ENCODE measurements around the gene SGMS1.
A peak's percentile ranks its signal among the peaks of the same experiment; 100 is the strongest.

Gene SGMS1

DNA sequence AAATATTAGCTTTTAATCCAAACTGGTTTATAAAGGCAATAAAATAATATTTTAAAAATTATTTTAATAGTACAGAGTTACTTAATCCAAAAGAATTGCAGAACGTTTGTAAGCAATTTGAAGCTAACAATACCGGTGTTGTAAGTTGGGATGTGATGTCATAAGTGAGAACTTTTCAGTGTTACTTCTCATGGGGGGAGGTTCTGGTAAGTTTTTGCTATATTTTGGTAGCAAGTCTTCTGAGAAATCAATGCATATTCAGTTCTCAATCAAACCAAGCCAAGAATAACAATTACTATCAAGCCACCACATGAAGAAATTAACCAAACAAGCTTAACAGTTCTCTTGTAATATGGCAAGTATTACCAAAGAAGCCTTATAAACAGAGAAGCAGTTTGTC lies 225.4 kb downstream of the SGMS1 start:
- no peak for DNase-seq (ENCODE audit: low spot score)
- in situ Hi-C loops (cut with MboI; ENCODE audit: low pct_unique_long_range_greater_than_20kb, low sequenced_read_pairs, unreplicated experiment): no loop called here
- TF ChIP-seq, protein P1, sequence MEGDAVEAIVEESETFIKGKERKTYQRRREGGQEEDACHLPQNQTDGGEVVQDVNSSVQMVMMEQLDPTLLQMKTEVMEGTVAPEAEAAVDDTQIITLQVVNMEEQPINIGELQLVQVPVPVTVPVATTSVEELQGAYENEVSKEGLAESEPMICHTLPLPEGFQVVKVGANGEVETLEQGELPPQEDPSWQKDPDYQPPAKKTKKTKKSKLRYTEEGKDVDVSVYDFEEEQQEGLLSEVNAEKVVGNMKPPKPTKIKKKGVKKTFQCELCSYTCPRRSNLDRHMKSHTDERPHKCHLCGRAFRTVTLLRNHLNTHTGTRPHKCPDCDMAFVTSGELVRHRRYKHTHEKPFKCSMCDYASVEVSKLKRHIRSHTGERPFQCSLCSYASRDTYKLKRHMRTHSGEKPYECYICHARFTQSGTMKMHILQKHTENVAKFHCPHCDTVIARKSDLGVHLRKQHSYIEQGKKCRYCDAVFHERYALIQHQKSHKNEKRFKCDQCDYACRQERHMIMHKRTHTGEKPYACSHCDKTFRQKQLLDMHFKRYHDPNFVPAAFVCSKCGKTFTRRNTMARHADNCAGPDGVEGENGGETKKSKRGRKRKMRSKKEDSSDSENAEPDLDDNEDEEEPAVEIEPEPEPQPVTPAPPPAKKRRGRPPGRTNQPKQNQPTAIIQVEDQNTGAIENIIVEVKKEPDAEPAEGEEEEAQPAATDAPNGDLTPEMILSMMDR (IDR thresholded peaks at IDR 0.05; ENCODE audit: extremely low read depth, insufficient read depth, missing control alignments): no peak

DNA sequence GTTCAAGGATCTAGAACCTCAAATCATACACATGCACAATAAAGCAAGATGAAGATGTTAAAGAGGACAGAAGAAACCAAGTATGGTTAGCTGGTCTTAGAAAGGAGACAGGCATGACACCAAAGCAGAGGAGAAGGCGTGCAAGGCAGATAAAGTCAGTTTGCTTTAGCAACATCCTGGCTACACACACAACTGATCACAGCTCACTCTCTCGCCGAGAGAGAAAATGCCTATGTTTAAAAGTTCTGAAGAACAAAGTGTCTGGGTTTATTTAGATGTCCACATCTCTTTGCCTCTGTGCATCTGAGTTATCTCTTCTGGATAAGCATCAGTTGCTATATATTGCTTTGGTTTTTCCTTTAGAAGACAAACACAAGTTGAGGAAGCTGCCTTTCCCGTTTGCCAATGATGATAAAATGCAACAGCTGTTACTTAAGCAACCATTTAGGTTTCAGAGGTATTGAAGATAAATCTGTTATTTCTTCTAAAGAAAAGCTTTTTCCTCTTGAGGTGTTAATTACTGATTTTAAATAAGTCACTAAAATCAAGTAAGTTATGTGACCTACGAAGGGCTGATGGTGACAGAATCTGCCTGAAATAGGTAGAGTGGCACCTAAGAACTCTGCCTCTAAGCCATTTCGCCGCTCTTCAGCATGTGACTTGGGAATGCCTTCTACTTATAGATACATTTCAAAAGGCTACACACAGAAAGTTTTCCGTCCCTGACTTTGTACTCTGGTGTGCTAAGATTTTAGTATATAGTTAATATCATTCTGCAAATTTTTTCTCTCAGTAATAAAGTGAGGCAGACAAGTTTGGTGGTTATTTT lies 226.2 kb downstream of the SGMS1 start:
- TF ChIP-seq, protein P1 (IDR thresholded peaks at IDR 0.05; ENCODE audit: extremely low read depth, insufficient read depth, missing control alignments): no peak
- DNase-seq (ENCODE audit: low spot score): no peak
- in situ Hi-C loops (cut with MboI; ENCODE audit: low pct_unique_long_range_greater_than_20kb, low sequenced_read_pairs, unreplicated experiment): no loop called here

DNA sequence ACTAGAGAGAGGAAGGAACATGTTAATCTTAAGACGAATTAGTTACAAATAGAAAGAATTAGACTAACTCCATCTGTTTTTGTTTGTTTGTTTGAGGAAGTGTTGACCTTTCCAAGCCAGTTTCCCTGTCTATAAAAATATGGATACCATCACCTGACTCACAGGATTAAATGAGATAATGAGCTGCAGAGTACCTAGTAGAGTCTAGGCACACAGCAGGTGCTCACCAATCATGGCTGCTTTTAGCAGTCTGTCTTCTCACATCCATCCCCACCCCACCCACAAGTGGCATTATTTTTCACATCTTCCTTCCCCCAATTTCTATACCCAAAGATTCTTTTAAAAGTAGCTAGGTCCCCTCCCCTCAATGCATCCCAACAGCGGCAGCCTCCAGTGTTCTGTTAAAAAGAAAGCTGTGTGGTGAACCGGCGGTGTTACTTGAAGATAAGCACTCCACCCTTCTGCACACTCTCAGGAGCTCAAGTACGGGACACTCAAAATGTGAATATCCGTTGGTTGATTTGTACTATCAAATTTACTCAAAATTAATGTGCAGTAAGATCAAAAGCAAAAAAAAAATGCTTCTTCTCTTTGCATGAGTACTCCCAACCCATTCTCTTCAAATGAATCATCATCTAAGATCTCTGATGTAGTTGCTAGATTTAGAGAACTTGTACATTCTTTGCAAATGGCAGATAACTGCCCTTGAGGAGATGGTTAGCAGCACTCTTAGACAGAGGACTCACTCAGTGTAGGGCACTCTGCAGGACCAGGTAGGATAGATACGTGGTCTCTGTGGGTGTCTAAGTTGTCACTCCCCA lies 227.1 kb downstream of the SGMS1 start:
- in situ Hi-C loops (cut with MboI; ENCODE audit: low pct_unique_long_range_greater_than_20kb, low sequenced_read_pairs, unreplicated experiment): no loop called here
- peak; percentile 27 for DNase-seq (ENCODE audit: low spot score)
- TF ChIP-seq, protein P1 (IDR thresholded peaks at IDR 0.05; ENCODE audit: extremely low read depth, insufficient read depth, missing control alignments): no peak

DNA sequence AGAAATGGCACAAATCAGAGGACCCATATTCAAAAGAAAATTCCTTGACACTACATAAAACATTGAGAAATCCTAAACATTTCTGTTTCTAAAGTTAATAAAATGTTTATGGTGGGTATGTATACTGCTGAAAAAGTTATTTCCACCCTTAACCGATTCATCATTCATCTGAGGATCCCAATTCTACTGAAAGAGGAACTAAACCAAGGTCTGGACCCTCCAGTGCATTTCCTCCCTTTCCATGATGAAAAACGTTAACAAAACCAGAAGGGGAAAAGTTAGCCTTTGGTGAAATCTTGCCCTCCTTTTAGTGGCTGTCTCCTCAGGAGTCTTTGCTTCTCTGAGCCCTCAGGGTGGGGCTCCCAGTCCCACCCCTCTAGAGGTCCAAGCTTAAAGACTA lies 227.9 kb downstream of the SGMS1 start:
- in situ Hi-C loops (cut with MboI; ENCODE audit: low pct_unique_long_range_greater_than_20kb, low sequenced_read_pairs, unreplicated experiment): no loop called here
- DNase-seq (ENCODE audit: low spot score): no peak
- TF ChIP-seq, protein P1 (IDR thresholded peaks at IDR 0.05; ENCODE audit: extremely low read depth, insufficient read depth, missing control alignments): no peak

DNA sequence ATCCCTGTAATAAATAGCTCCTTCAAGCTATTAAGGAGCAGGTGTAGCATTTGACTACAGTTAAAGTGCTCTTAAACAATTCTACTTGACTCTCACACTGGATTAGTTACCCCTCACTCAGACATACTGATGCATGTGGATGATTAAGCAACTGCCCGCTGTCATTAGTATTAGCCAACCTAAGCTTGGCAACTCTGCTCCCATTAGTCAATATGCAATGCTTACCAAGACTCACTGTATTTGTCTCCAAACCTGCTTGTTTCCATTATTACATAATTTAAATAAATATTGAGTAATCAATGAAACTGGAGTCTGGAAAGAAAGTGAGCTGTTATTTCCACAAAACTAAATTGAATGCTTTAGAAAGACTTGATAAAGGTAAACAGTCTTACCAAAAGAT lies 228.5 kb downstream of the SGMS1 start:
- in situ Hi-C loops (cut with MboI; ENCODE audit: low pct_unique_long_range_greater_than_20kb, low sequenced_read_pairs, unreplicated experiment): no loop called here
- no peak for DNase-seq (ENCODE audit: low spot score)
- TF ChIP-seq, protein P1 (IDR thresholded peaks at IDR 0.05; ENCODE audit: extremely low read depth, insufficient read depth, missing control alignments): no peak

DNA sequence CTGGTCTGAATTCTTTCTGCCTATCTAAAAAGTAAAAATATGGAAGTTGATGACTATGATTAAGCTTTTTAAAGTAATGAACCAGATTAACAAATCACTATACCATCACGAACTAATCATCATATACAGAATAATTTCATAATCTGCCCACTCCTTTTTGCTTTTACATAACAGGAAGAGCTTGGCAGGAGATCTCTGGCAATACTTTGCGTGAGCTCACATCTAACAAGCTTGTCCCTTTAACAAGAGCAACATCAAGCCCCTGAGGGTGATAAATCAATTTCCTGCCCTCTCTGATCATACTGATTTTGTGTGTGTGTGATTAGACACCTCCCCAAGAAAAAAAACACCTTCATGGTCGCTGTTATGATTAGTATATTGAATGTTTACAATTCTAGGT lies 228.9 kb downstream of the SGMS1 start:
- no peak for DNase-seq (ENCODE audit: low spot score)
- in situ Hi-C loops (cut with MboI; ENCODE audit: low pct_unique_long_range_greater_than_20kb, low sequenced_read_pairs, unreplicated experiment): no loop called here
- TF ChIP-seq, protein P1 (IDR thresholded peaks at IDR 0.05; ENCODE audit: extremely low read depth, insufficient read depth, missing control alignments): no peak

Data from GM13977 (cell line).